PFSK-1 (cell line): ENCODE data around the gene MEF2C.

ENCODE experiments used
- FOXP2 ChIP-seq: optimal IDR thresholded peaks from 2 replicates; pipeline ENCODE3; 2011; ENCODE audit warnings: borderline replicate concordance, control low read depth, inconsistent platforms; ENCODE audit not compliant: insufficient read depth; ENCODE audit errors: extremely low read length, extremely low read depth
- POLR2AphosphoS5 ChIP-seq: IDR thresholded peaks from 2 replicates; pipeline ENCODE4 v1.6.1; 2012; ENCODE audit warnings: low read depth, mild to moderate bottlenecking, control low read depth, low read length, moderate library complexity
- REST ChIP-seq, 2 experiments: IDR thresholded peaks; 2 replicates each; pipeline versions ENCODE4 v1.6.1 to v1.8.0; 2011 to 2012; ENCODE audit warnings: low read depth in 2 of 2, low read length in 2 of 2, control low read depth in 1 of 2, inconsistent platforms in 1 of 2, mild to moderate bottlenecking in 1 of 2, moderate library complexity in 1 of 2; ENCODE audit not compliant: insufficient read depth in 1 of 2
- SIN3A ChIP-seq: IDR thresholded peaks from 2 replicates; pipeline ENCODE4 v1.6.1; 2012; ENCODE audit warnings: mild to moderate bottlenecking, low read length, moderate library complexity, borderline replicate concordance; ENCODE audit not compliant: insufficient read depth
- TAF1 ChIP-seq: IDR thresholded peaks from 2 replicates; pipeline ENCODE4 v1.6.1; 2012; ENCODE audit warnings: low read length, control low read depth, borderline replicate concordance; ENCODE audit not compliant: insufficient read depth

Gene MEF2C

GRCh38 chr5:88926774-88927173, 43.8 kb upstream of the MEF2C start:
- TF ChIP-seq TAF1 (no peak), FOXP2 (no peak), SIN3A (no peak), POLR2AphosphoS5 (no peak), REST (IDR thresholded peaks at IDR 0.05; ENCODE audit: insufficient read depth in 1 of 2, low read depth in 2 of 2, low read length in 2 of 2) (no peak)

- TF ChIP-seq SIN3A (no peak), POLR2AphosphoS5 (no peak), FOXP2 (no peak), REST (IDR thresholded peaks at IDR 0.05; ENCODE audit: insufficient read depth in 1 of 2, low read depth in 2 of 2, low read length in 2 of 2) (no peak), TAF1 (no peak)
Measured at GRCh38 chr5:88925692-88926490, 42.9 kb upstream of the MEF2C start.

- no peak for TF ChIP-seq POLR2AphosphoS5
- TF ChIP-seq FOXP2: no peak
- no peak for TF ChIP-seq REST (IDR thresholded peaks at IDR 0.05; ENCODE audit: insufficient read depth in 1 of 2, low read depth in 2 of 2, low read length in 2 of 2)
- TF ChIP-seq TAF1: no peak
- TF ChIP-seq SIN3A: no peak
Measured at GRCh38 chr5:88924330-88924657, 41.3 kb upstream of the MEF2C start.

- no peak for TF ChIP-seq TAF1
- no peak for TF ChIP-seq SIN3A
- TF ChIP-seq FOXP2: no peak
- no peak for TF ChIP-seq REST (IDR thresholded peaks at IDR 0.05; ENCODE audit: insufficient read depth in 1 of 2, low read depth in 2 of 2, low read length in 2 of 2)
- no peak for TF ChIP-seq POLR2AphosphoS5
Measured at GRCh38 chr5:88923623-88924329, 40.8 kb upstream of the MEF2C start.
